Kidney (tissue), 14 donors: ENCODE measurements around the gene TUBAL3. TPM values are rescaled to one million over a fixed set of nuclear protein-coding genes. Genes with fewer than 3 reads are reported as not detected.

Experiments used
- DNase-seq, 5 donors: peaks; one replicate each; pipeline ENCODE4 v3.0.0-alpha.2; 2013 to 2020
- FAIRE-seq: peaks from 2 replicates; lab custom pipeline; 2012; peaks lifted over from hg19 to GRCh38; lab: Jason Lieb, UNC
- H3K27ac ChIP-seq, 2 donors: one replicate each; pipeline ENCODE4 v1.7.0; 2013; ENCODE audit warnings: low read depth in 2 of 2, low read length in 2 of 2, inconsistent platforms in 1 of 2
- H3K27me3 ChIP-seq: one replicate; pipeline ENCODE4 v1.7.1; 2013; ENCODE audit warnings: low read length, inconsistent platforms; ENCODE audit not compliant: control insufficient read depth, insufficient read depth
- H3K36me3 ChIP-seq, 3 donors: one replicate each; pipeline versions ENCODE4 v1.7.0 to v1.7.1; 2013; ENCODE audit warnings: low read length in 3 of 3, control low read depth in 1 of 3, inconsistent platforms in 1 of 3; ENCODE audit not compliant: insufficient read depth in 3 of 3, control insufficient read depth in 2 of 3
- H3K4me1 ChIP-seq, 3 donors: one replicate each; pipeline versions ENCODE4 v1.7.0 to v1.7.1; 2013; ENCODE audit warnings: low read length in 3 of 3, inconsistent platforms in 1 of 3, low read depth in 1 of 3; ENCODE audit not compliant: control insufficient read depth in 2 of 3, insufficient read depth in 2 of 3
- H3K4me3 ChIP-seq, 3 donors: one replicate each; pipeline versions ENCODE4 v1.7.0 to v1.8.1; 2013; ENCODE audit warnings: low read length in 3 of 3, control low read depth in 1 of 3, inconsistent platforms in 1 of 3
- H3K9ac ChIP-seq, 3 donors: one replicate each; pipeline versions ENCODE4 v1.7.0 to v1.7.1; 2013; ENCODE audit warnings: low read length in 3 of 3, control low read depth in 1 of 3, inconsistent platforms in 1 of 3
- H3K9me3 ChIP-seq, 3 donors: one replicate each; pipeline versions ENCODE4 v1.7.0 to v1.7.1; 2013; ENCODE audit warnings: low read length in 3 of 3, control low read depth in 1 of 3, inconsistent platforms in 1 of 3; ENCODE audit not compliant: control insufficient read depth in 2 of 3, insufficient read depth in 1 of 3
- intact Hi-C: fragments of 100-400 bp; cut with DNase I; formaldehyde crosslinking; loops from one replicate; pipeline ENCODE4 v1.11.1; 2022
- polyA plus RNA-seq: library from polyadenylated mRNA; stranded (reverse); fragments of 350-450 nt; fragmentation: Illumina TruSeq; extraction: RNeasy Lipid Tissue Mini Kit (QIAGEN cat#74804); gene quantifications from one replicate; pipeline ENCODE4 v1.2.3, GENCODE V29; 2014; ENCODE audit warnings: low read depth, low replicate concordance; ENCODE audit not compliant: insufficient read depth
- total RNA-seq: library from RNA; stranded (reverse); fragmentation: NEBNext Ultra II Directional; extraction: Animal tissue kit (Norgen Biotek cat#: 25700); gene quantifications from one replicate; pipeline ENCODE4 v1.2.1, GENCODE V29; 2021
- TF ChIP-seq, protein P1 (sequence below): IDR thresholded peaks from 3 replicates; pipeline ENCODE4 v1.5.1; 2012; ENCODE audit warnings: mild to moderate bottlenecking, moderate library complexity, borderline replicate concordance; ENCODE audit not compliant: insufficient read depth; ENCODE audit errors: extremely low read depth
- donor health status: control.
- donor health status: control.
- donor health status: control.
- donor health status: control.
- donor health status: control.
- donor health status: DM: yes; HTN: yes; CAD: no.
- donor health status: Normal renal cell carcinoma (clear cell type).

TUBAL3 gene
- total and polyA plus RNA-seq, 2 donors from 2014 or later = 0.44 to 10.8 TPM

GRCh38 chr10:5356302-5356763, 48.3 kb downstream of the TUBAL3 start:
- no peak for DNase-seq
- intact Hi-C loops = no loop called here
- H3K4me1 ChIP-seq = no peaks in the 10 kb centered on the region
- H3K27me3 ChIP-seq = peaks cover 2% of the 10 kb centered on the region
- no peak for FAIRE-seq
- TF ChIP-seq, protein P1, sequence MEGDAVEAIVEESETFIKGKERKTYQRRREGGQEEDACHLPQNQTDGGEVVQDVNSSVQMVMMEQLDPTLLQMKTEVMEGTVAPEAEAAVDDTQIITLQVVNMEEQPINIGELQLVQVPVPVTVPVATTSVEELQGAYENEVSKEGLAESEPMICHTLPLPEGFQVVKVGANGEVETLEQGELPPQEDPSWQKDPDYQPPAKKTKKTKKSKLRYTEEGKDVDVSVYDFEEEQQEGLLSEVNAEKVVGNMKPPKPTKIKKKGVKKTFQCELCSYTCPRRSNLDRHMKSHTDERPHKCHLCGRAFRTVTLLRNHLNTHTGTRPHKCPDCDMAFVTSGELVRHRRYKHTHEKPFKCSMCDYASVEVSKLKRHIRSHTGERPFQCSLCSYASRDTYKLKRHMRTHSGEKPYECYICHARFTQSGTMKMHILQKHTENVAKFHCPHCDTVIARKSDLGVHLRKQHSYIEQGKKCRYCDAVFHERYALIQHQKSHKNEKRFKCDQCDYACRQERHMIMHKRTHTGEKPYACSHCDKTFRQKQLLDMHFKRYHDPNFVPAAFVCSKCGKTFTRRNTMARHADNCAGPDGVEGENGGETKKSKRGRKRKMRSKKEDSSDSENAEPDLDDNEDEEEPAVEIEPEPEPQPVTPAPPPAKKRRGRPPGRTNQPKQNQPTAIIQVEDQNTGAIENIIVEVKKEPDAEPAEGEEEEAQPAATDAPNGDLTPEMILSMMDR = no peak
- no peak overlapping the region for H3K4me3 ChIP-seq
- H3K36me3 ChIP-seq = no peaks in the 10 kb centered on the region
- H3K9me3 ChIP-seq = no peaks in the 10 kb centered on the region
- no peak overlapping the region for H3K9ac ChIP-seq
- no peak overlapping the region for H3K27ac ChIP-seq

GRCh38 chr10:5355594-5356301, 48.9 kb downstream of the TUBAL3 start:
- peak in 2 of 5 donors; percentile 52 to 60 for DNase-seq

GRCh38 chr10:5354068-5354467, 50.6 kb downstream of the TUBAL3 start:
- H3K9me3 ChIP-seq = no peaks in the 10 kb centered on the region
- no peak overlapping the region for H3K9ac ChIP-seq
- DNase-seq (no peak), FAIRE-seq (no peak)
- H3K27ac ChIP-seq = no peak overlapping the region
- H3K4me3 ChIP-seq = no peak overlapping the region
- TF ChIP-seq, protein P1 = no peak
- no peaks in the 10 kb centered on the region for H3K4me1 ChIP-seq
- intact Hi-C loops = no loop called here
- H3K27me3 ChIP-seq = no peaks in the 10 kb centered on the region
- no peaks in the 10 kb centered on the region for H3K36me3 ChIP-seq

More at GRCh38 chr10:5355594-5356301, 48.9 kb downstream of the TUBAL3 start:
- H3K9me3 ChIP-seq = no peaks in the 10 kb centered on the region
- FAIRE-seq = no peak
- H3K27me3 ChIP-seq = peaks cover 2% of the 10 kb centered on the region
- no peak overlapping the region for H3K27ac ChIP-seq
- H3K4me1 ChIP-seq = no peaks in the 10 kb centered on the region
- no peaks in the 10 kb centered on the region for H3K36me3 ChIP-seq
- H3K4me3 ChIP-seq = no peak overlapping the region
- intact Hi-C loops = no loop called here
- TF ChIP-seq, protein P1 = no peak
- H3K9ac ChIP-seq = no peak overlapping the region
